Measurements from ENCODE around the gene TTC39A.

Gene TTC39A

GRCh38 chr1:51329443-51330325 lies 678 bp downstream of the TTC39A start:
- H3K9me2 ChIP-seq (ENCODE audit: low read depth, low read length): no peaks in the 10 kb centered on the region
- H3K9ac ChIP-seq (ENCODE audit: low read length): no peak overlapping the region
- no peak overlapping the region for H2AFZ ChIP-seq (ENCODE audit: low read length)
- H3K36me3 ChIP-seq (ENCODE audit: insufficient read depth, low read length): no peaks in the 10 kb centered on the region
- H3K4me3 ChIP-seq (ENCODE audit: low read depth, low read length, poor library complexity, severe bottlenecking): no peak overlapping the region
- H3F3A ChIP-seq (ENCODE audit: insufficient read depth, low read length): no peaks in the 10 kb centered on the region
- peaks cover 8% of the 10 kb centered on the region for H3K4me1 ChIP-seq (ENCODE audit: insufficient read depth, low read length, severe bottlenecking)
- TF ChIP-seq EZH2 (IDR thresholded peaks at IDR 0.05; ENCODE audit: borderline replicate concordance, low read length): no peak
- TF ChIP-seq, protein P1, sequence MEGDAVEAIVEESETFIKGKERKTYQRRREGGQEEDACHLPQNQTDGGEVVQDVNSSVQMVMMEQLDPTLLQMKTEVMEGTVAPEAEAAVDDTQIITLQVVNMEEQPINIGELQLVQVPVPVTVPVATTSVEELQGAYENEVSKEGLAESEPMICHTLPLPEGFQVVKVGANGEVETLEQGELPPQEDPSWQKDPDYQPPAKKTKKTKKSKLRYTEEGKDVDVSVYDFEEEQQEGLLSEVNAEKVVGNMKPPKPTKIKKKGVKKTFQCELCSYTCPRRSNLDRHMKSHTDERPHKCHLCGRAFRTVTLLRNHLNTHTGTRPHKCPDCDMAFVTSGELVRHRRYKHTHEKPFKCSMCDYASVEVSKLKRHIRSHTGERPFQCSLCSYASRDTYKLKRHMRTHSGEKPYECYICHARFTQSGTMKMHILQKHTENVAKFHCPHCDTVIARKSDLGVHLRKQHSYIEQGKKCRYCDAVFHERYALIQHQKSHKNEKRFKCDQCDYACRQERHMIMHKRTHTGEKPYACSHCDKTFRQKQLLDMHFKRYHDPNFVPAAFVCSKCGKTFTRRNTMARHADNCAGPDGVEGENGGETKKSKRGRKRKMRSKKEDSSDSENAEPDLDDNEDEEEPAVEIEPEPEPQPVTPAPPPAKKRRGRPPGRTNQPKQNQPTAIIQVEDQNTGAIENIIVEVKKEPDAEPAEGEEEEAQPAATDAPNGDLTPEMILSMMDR (IDR thresholded peaks at IDR 0.05; ENCODE audit: low read length): no peak
- 0 out of 2 replicates have a peak, but pooled peaks cover 6% of the 10 kb centered on the region for H3K27me3 ChIP-seq (ENCODE audit: insufficient read depth, low read length)
- H4K20me1 ChIP-seq (ENCODE audit: insufficient read depth, low read length): no peaks in the 10 kb centered on the region
- H3K4me2 ChIP-seq (ENCODE audit: low read length): peak overlapping the region; percentile 25; the same call in 1 of the 2 replicates
- no peaks in the 10 kb centered on the region for H3K79me2 ChIP-seq (ENCODE audit: insufficient read depth, low read length)
- H3K27ac ChIP-seq (ENCODE audit: low read depth, low read length, poor library complexity, severe bottlenecking): no peak overlapping the region
- H3K9me3 ChIP-seq (ENCODE audit: low read length): no peaks in the 10 kb centered on the region

DNA sequence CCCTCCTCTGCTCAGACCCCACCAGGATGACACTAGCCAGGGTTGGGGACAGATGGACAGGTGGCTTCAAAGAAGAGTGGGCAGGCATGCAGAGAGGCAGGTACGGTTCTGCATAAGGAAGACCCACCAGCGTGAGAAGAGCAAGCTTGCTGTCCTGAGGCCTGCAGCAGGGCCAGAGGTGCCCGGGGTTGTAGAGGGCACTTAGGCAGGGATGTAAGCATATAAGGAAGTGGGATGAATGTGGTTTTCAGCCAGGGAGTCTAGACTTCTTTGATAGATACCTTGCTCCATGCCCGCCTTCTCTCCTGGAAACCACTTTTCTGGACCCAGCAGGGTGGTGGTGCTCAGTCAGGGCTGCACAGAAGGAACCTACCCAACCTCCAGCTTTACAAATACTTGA lies 1.4 kb downstream of the TTC39A start:
- H3K4me3 ChIP-seq (ENCODE audit: low read depth, low read length, poor library complexity, severe bottlenecking): no peak overlapping the region

GRCh38 chr1:51328279-51328678 lies 2.1 kb downstream of the TTC39A start:
- Histone ChIP-seq H3K4me3 (ENCODE audit: low read depth, low read length, poor library complexity, severe bottlenecking) (no peak overlapping the region), H3K79me2 (ENCODE audit: insufficient read depth, low read length) (no peaks in the 10 kb centered on the region), H3K27me3 (ENCODE audit: insufficient read depth, low read length) (0 out of 2 replicates have a peak, but pooled peaks cover 6% of the 10 kb centered on the region), H2AFZ (ENCODE audit: low read length) (no peak overlapping the region), H3K9me2 (ENCODE audit: low read depth, low read length) (no peaks in the 10 kb centered on the region), H4K20me1 (ENCODE audit: insufficient read depth, low read length) (no peaks in the 10 kb centered on the region), H3K27ac (ENCODE audit: low read depth, low read length, poor library complexity, severe bottlenecking) (no peak overlapping the region), H3K36me3 (ENCODE audit: insufficient read depth, low read length) (no peaks in the 10 kb centered on the region), H3K9ac (ENCODE audit: low read length) (no peak overlapping the region), H3F3A (ENCODE audit: insufficient read depth, low read length) (no peaks in the 10 kb centered on the region), H3K4me2 (ENCODE audit: low read length) (no peak overlapping the region), H3K4me1 (ENCODE audit: insufficient read depth, low read length, severe bottlenecking) (peaks cover 8% of the 10 kb centered on the region), H3K9me3 (ENCODE audit: low read length) (no peaks in the 10 kb centered on the region)
- TF ChIP-seq, protein P1 (IDR thresholded peaks at IDR 0.05; ENCODE audit: low read length): no peak
- no peak for TF ChIP-seq EZH2 (IDR thresholded peaks at IDR 0.05; ENCODE audit: borderline replicate concordance, low read length)

More for the DNA sequence above, 1.4 kb downstream of the TTC39A start:
- Histone ChIP-seq H3K4me1 (ENCODE audit: insufficient read depth, low read length, severe bottlenecking) (peaks cover 8% of the 10 kb centered on the region), H3K9me2 (ENCODE audit: low read depth, low read length) (no peaks in the 10 kb centered on the region), H3K27me3 (ENCODE audit: insufficient read depth, low read length) (0 out of 2 replicates have a peak, but pooled peaks cover 6% of the 10 kb centered on the region), H2AFZ (ENCODE audit: low read length) (no peak overlapping the region), H3K4me2 (ENCODE audit: low read length) (no peak overlapping the region), H3K79me2 (ENCODE audit: insufficient read depth, low read length) (no peaks in the 10 kb centered on the region), H3K9me3 (ENCODE audit: low read length) (no peaks in the 10 kb centered on the region), H3K9ac (ENCODE audit: low read length) (no peak overlapping the region), H3F3A (ENCODE audit: insufficient read depth, low read length) (no peaks in the 10 kb centered on the region), H3K27ac (ENCODE audit: low read depth, low read length, poor library complexity, severe bottlenecking) (no peak overlapping the region), H3K36me3 (ENCODE audit: insufficient read depth, low read length) (no peaks in the 10 kb centered on the region), H4K20me1 (ENCODE audit: insufficient read depth, low read length) (no peaks in the 10 kb centered on the region)
- TF ChIP-seq EZH2 (IDR thresholded peaks at IDR 0.05; ENCODE audit: borderline replicate concordance, low read length): no peak
- TF ChIP-seq, protein P1 (IDR thresholded peaks at IDR 0.05; ENCODE audit: low read length): no peak
